D721Med (cell line): ENCODE measurements around the gene PPFIA2.

ENCODE experiments used
- DNase-seq: peaks from one replicate; pipeline ENCODE4 v3.0.0; 2011; ENCODE audit warnings: low spot score; ENCODE audit not compliant: insufficient read length
- FAIRE-seq: peaks from 2 replicates; lab custom pipeline; 2011; peaks lifted over from hg19 to GRCh38; lab: Jason Lieb, UNC
- CTCF ChIP-seq: IDR thresholded peaks from 2 replicates; pipeline ENCODE4 v1.5.1; 2012; ENCODE audit warnings: mild to moderate bottlenecking, control low read depth; ENCODE audit not compliant: insufficient read depth; ENCODE audit errors: missing control alignments

The PPFIA2 gene

GRCh38 chr12:81564237-81564636 lies 194.9 kb downstream of the PPFIA2 start:
- no peak for TF ChIP-seq CTCF
- DNase-seq = no peak
- FAIRE-seq = peak; percentile 55

GRCh38 chr12:81558031-81558430 lies 201.1 kb downstream of the PPFIA2 start:
- FAIRE-seq (no peak), DNase-seq (no peak)
- no peak for TF ChIP-seq CTCF

GRCh38 chr12:81546811-81547210 lies 212.3 kb downstream of the PPFIA2 start:
- FAIRE-seq = peak; percentile 61
- no peak for TF ChIP-seq CTCF
- no peak for DNase-seq

GRCh38 chr12:81543621-81544139 lies 215.5 kb downstream of the PPFIA2 start:
- DNase-seq = no peak
- no peak for TF ChIP-seq CTCF
- FAIRE-seq = peak; percentile 87

- peak; percentile 84 for FAIRE-seq
- no peak for DNase-seq
These were observed 216.8 kb downstream of the PPFIA2 start for GRCh38 chr12:81542065-81543010.

GRCh38 chr12:81541121-81541520 lies 218.0 kb downstream of the PPFIA2 start:
- FAIRE-seq (no peak), DNase-seq (no peak)
- no peak for TF ChIP-seq CTCF

More at GRCh38 chr12:81542065-81543010, 216.8 kb downstream of the PPFIA2 start:
- no peak for TF ChIP-seq CTCF

- FAIRE-seq = peak; percentile 80
- DNase-seq = no peak
- no peak for TF ChIP-seq CTCF
These were observed 219.9 kb downstream of the PPFIA2 start for GRCh38 chr12:81539279-81539678.
